WI38 (cell line): ENCODE results near the gene KCNIP2.
"Not testable (repeated sequence)": the region's sequence is repeated elsewhere in the genome, so short reads cannot be mapped to it uniquely, and the experiment has no call there.

Experiments used
- H3K4me3 ChIP-seq: 2 replicates; pipeline ENCODE4 v1.5.1; 2011; ENCODE audit warnings: low read depth, mild to moderate bottlenecking, control low read depth, low read length
- TF ChIP-seq, protein P1 (sequence below): IDR thresholded peaks from 2 replicates; pipeline ENCODE4 v1.5.1; 2012; ENCODE audit warnings: low read depth, mild to moderate bottlenecking, control low read depth, low read length

The KCNIP2 gene

DNA sequence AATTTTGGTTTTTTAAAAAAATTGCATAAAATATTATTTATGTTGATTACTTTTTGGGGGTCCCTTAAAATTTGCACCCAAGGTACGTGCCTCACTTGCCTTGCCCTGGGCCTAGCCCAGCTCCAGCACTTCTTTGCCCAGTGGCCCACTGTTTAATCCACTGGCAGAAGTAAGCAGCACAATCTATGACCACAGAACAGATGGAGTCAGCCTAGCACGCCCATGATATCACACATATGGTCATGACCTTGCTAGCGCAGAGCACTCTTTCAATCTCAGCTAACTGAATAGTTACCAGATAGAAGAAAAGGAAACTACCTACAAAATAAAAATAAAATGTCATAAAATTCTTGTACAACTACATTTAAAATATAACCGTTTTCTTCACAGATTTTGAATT is 31.0 kb downstream of the KCNIP2 start:
- TF ChIP-seq, protein P1, sequence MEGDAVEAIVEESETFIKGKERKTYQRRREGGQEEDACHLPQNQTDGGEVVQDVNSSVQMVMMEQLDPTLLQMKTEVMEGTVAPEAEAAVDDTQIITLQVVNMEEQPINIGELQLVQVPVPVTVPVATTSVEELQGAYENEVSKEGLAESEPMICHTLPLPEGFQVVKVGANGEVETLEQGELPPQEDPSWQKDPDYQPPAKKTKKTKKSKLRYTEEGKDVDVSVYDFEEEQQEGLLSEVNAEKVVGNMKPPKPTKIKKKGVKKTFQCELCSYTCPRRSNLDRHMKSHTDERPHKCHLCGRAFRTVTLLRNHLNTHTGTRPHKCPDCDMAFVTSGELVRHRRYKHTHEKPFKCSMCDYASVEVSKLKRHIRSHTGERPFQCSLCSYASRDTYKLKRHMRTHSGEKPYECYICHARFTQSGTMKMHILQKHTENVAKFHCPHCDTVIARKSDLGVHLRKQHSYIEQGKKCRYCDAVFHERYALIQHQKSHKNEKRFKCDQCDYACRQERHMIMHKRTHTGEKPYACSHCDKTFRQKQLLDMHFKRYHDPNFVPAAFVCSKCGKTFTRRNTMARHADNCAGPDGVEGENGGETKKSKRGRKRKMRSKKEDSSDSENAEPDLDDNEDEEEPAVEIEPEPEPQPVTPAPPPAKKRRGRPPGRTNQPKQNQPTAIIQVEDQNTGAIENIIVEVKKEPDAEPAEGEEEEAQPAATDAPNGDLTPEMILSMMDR = no peak
- H3K4me3 ChIP-seq = no peak overlapping the region

DNA sequence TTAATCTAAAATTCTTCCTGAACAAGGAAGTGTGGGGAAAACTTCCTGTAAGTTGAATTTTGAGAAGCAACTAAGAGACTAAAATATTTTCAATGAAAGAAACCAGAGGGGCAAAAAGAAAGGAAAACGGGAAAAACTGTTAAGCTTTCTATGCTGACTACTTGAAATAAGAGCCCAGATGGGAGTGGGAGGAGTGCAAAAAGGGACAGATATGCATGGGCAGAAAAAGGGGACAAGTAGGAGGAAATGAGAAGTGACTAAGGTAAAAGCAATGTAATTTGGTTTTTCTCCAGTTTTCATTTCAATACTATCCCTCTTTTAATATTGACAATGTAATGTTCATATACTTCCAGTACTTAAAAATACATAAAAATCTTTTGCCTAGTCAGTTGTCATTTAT is 36.4 kb downstream of the KCNIP2 start:
- H3K4me3 ChIP-seq = no peak overlapping the region
- TF ChIP-seq, protein P1 = no peak

DNA sequence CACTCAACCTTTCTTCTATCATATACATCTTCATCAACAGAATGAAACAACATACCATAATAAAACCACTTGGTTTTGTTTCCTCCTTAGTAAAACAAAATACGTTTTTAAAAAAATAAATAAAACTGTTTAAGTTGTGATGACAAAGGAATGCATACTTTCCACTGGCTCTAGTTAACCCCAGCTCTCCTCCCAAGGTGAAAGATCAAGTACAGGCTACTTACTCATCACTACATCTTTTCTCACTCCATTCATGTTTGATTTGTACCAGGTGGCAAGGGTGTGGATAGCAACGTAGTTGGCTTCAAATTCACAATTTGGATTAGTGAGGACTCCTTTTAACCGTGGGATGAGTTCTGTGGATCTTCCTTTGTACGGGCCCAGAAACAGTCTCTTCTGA is 40.1 kb downstream of the KCNIP2 start:
- no peak overlapping the region for H3K4me3 ChIP-seq
- TF ChIP-seq, protein P1 = no peak

DNA sequence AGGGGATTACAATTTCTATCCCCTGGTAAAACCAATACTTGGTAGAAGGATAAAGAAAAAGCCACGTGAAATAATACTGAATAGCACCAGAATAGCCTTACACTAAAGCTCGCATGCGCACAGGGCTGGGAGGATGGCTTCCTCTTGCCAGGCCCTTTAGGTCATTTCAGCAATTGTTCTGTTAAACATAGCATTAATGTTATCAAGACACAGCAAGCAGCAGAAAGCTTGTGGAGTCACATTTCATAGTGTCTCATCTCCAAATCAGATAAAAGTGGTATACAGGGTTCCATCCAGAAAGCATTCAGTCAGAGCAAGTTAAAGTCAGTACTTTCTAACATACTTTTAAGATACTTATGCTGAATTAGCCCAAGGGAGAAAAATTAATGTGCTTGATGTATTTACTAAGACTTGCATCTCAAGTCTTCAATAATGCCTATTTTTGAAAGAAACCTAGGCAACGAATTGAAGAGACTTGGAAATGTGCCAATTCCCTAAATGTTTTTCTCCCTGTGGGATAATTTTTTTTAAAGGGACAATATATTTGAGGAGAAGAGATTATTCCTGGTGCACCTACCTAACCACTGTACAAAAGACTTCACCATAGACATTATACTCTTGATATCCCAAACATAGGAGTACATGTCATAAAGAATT is 46.1 kb downstream of the KCNIP2 start:
- no peak overlapping the region for H3K4me3 ChIP-seq
- TF ChIP-seq, protein P1 = no peak

DNA sequence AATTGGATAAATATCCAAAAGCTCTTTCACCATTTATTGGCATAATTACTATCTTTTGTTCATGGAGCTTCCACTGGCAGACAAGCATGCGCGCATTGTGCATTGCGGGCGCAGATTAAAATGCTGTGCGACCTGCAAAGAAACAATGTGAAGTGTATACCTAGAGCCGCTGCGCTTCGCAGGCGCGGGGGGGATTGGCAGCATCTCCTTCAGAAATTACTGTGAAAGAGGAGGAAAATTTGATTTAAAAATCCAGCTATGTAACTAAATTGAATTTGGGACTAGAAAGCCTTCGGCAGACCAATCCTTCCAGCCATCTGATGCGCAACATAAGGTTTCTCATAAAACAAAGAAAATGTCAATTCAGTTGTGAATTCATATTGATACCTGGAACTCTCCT is 50.1 kb downstream of the KCNIP2 start:
- TF ChIP-seq, protein P1 = no peak
- H3K4me3 ChIP-seq = no peak overlapping the region

DNA sequence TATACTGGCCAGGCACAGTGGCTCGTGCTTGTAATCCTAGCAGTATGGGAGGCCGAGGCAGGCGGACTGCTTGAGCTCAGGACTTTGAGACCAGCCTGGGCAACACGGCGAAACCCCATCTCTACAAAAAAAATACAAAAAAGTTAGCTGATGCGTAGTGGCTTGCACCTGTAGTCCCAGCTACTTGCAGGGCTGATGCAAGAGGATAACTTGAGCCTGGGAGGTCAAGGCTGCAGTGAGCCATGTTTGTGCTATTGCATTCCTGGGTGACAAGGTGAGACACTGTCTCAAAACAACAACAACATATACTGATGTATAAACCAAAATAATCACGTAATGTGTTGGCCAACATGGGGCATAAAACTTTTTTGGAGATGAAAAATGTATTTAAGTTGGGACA is 53.9 kb downstream of the KCNIP2 start:
- no peak overlapping the region for H3K4me3 ChIP-seq
- TF ChIP-seq, protein P1 = no peak

DNA sequence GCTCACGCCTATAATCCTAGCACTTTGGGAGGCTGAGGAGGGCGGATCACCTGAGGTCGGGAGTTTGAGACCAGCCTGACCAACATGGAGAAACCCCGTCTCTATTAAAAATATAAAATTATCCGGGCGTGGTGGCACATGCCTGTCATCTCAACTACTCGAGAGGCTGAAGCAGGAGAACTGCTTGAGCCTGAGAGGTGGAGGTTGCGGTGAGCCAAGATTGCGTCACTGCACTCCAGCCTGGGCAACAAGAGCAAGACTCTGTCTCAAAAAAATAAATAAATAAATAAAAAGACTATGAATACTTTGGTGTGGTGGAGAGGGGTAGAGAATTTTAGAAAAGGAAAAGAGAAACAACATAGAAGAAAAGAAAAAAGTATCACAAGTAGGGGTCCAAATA is 54.4 kb downstream of the KCNIP2 start:
- H3K4me3 ChIP-seq = not testable (repeated sequence)

DNA sequence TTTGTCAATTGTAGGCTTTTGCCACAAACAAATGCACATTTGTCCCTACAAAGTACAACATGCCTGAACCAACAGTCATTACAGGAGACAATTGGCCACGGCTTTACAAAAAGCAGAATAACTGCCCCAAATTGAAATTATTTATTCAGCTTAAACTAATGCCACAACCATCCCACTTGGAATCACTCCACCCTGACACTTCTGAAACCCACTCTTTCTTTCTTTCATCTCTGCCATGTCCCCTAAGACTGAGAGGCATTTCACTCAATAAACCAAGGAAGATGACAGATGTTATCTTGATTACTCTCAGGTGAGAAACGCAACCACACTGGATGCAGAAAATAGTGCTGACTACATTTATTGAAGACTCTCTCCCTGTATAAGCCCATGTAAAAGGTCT is 57.8 kb downstream of the KCNIP2 start:
- TF ChIP-seq, protein P1 = no peak
- H3K4me3 ChIP-seq = no peak overlapping the region
